Endothelial cell (in vitro differentiated cells): ENCODE data around the gene P2RX4. TPM values are rescaled to one million over a fixed set of nuclear protein-coding genes. Genes with fewer than 3 reads are reported as not detected.

Experiments
- DNase-seq: peaks from one replicate; pipeline ENCODE4 v3.0.0; 2021; ENCODE audit warnings: low spot score
- H3K27ac Mint-ChIP-seq: one replicate; pipeline ENCODE4 v1.8.0; 2021; ENCODE audit warnings: mixed read lengths, inconsistent platforms; ENCODE audit not compliant: unreplicated experiment
- H3K27me3 Mint-ChIP-seq: one replicate; pipeline ENCODE4 v1.8.0; 2021; ENCODE audit warnings: mild to moderate bottlenecking, moderate library complexity, mixed read lengths, inconsistent platforms; ENCODE audit not compliant: unreplicated experiment
- H3K36me3 Mint-ChIP-seq: one replicate; pipeline ENCODE4 v1.8.0; 2021; ENCODE audit warnings: mild to moderate bottlenecking, low read depth, mixed read lengths, inconsistent platforms; ENCODE audit not compliant: unreplicated experiment
- H3K4me1 Mint-ChIP-seq: one replicate; pipeline ENCODE4 v1.8.0; 2021; ENCODE audit warnings: mild to moderate bottlenecking, mixed read lengths, inconsistent platforms; ENCODE audit not compliant: unreplicated experiment
- H3K4me3 Mint-ChIP-seq: one replicate; pipeline ENCODE4 v1.8.0; 2021; ENCODE audit warnings: mild to moderate bottlenecking, mixed read lengths, inconsistent platforms; ENCODE audit not compliant: unreplicated experiment
- H3K9me3 Mint-ChIP-seq: one replicate; pipeline ENCODE4 v1.8.0; 2021; ENCODE audit warnings: mixed read lengths, inconsistent platforms; ENCODE audit not compliant: unreplicated experiment
- total RNA-seq: library from RNA; stranded (reverse); fragmentation: NEBNext Ultra II Directional; extraction: Animal tissue kit (Norgen Biotek cat#: 25700); gene quantifications from one replicate; pipeline ENCODE4 v1.2.1, GENCODE V29; 2021; ENCODE audit not compliant: unreplicated experiment
- TF ChIP-seq, protein P1 (sequence below): fragments of 200-600 bp; sonication (generic); IDR thresholded peaks from one replicate; pipeline ENCODE4 v1.5.0; 2021; ENCODE audit warnings: antibody characterized with exemption; ENCODE audit not compliant: unreplicated experiment

P2RX4 gene
- total RNA-seq, 1 donor from 2014 or later = 20.0 TPM

DNA sequence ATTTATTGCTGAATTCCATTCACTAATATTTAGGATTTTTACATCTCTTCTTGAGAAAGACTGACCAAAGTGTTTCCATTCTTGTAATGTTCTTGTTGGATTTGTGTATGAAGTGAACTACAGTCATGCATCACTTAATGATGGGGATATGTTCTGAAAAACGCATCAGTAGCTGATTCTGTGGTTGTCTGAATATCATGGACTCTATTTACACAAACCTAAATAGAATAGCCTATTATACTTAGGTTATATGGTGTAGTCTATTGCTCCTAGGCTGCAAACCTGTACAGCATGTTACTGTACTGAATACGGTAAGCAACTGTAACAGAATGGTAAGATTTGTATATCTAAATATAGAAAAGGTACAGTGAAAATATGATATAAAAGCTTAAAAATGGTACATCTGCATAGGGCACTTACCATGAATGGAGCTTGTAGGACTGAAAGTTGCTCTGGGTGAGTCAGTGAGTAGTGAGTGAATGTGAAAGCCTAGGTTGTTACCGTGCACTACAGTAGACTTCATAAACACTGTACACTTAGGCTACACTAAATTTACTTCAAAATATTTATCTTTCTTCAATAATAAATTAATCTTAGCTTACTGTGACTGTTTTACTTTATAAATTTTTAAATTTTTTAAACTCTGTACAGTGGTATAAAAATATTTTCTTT is 27.6 kb upstream of the P2RX4 start:
- no peaks in the 10 kb centered on the region for H3K9me3 Mint-ChIP-seq
- peaks cover 3% of the 10 kb centered on the region for H3K36me3 Mint-ChIP-seq
- no peak for DNase-seq
- no peak overlapping the region for H3K27ac Mint-ChIP-seq
- peaks cover under 1% of the 10 kb centered on the region for H3K4me1 Mint-ChIP-seq
- no peak overlapping the region for H3K4me3 Mint-ChIP-seq
- no peaks in the 10 kb centered on the region for H3K27me3 Mint-ChIP-seq
- TF ChIP-seq, protein P1, sequence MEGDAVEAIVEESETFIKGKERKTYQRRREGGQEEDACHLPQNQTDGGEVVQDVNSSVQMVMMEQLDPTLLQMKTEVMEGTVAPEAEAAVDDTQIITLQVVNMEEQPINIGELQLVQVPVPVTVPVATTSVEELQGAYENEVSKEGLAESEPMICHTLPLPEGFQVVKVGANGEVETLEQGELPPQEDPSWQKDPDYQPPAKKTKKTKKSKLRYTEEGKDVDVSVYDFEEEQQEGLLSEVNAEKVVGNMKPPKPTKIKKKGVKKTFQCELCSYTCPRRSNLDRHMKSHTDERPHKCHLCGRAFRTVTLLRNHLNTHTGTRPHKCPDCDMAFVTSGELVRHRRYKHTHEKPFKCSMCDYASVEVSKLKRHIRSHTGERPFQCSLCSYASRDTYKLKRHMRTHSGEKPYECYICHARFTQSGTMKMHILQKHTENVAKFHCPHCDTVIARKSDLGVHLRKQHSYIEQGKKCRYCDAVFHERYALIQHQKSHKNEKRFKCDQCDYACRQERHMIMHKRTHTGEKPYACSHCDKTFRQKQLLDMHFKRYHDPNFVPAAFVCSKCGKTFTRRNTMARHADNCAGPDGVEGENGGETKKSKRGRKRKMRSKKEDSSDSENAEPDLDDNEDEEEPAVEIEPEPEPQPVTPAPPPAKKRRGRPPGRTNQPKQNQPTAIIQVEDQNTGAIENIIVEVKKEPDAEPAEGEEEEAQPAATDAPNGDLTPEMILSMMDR = no peak

DNA sequence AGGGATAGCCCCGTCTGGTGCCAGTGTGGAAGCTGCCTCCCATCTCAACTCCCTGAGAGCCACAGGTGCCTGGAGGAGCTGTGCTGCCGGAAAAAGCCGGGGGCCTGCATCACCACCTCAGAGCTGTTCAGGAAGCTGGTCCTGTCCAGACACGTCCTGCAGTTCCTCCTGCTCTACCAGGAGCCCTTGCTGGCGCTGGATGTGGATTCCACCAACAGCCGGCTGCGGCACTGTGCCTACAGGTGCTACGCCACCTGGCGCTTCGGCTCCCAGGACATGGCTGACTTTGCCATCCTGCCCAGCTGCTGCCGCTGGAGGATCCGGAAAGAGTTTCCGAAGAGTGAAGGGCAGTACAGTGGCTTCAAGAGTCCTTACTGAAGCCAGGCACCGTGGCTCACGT is 25.5 kb upstream of the P2RX4 start:
- Mint-ChIP-seq H3K4me1 (peaks cover 3% of the 10 kb centered on the region), H3K27ac (no peak overlapping the region), H3K9me3 (no peaks in the 10 kb centered on the region), H3K4me3 (no peak overlapping the region), H3K36me3 (peaks cover 3% of the 10 kb centered on the region), H3K27me3 (peaks cover 2% of the 10 kb centered on the region)
- TF ChIP-seq, protein P1 = no peak
- no peak for DNase-seq

DNA sequence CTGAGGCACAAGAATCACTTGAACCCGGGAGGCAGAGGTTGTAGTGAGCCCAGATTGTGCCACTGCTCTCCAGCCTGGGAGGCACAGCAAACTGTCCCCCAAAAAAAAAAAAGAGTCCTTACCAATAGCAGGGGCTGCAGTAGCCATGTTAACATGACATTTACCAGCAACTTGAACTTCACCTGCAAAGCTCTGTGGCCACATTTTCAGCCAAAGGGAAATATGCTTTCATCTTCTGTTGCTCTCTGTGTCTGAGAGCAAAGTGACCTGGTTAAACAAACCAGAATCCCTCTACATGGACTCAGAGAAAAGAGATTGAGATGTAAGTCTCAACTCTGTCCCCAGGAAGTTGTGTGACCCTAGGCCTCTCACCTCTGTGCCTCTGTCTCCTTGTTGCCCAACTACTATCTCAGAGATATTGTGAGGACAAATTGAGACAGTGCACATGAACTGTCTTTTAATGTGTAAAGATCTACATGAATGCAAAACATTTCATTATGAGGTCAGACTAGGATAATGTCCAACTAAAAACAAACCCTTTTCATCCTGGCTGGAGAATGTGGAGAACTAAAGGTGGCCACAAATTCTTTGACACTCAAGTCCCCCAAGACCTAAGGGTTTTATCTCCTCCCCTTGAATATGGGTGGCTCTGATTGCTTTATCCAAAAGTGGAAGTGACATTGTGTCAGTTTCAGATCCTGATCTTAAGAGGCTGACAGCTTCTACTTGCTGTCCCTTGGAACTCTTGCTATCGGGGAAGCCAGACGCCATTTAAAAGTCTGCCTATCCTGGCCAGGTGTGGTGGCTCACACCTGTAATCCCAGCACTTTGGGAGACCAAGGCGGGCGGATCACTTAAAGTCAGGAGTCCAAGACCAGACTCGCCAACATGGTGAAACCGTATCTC is 24.7 kb upstream of the P2RX4 start:
- no peak overlapping the region for H3K27ac Mint-ChIP-seq
- peaks cover 2% of the 10 kb centered on the region for H3K27me3 Mint-ChIP-seq
- peaks cover 8% of the 10 kb centered on the region for H3K4me1 Mint-ChIP-seq
- no peaks in the 10 kb centered on the region for H3K9me3 Mint-ChIP-seq
- H3K36me3 Mint-ChIP-seq = peaks cover 3% of the 10 kb centered on the region
- TF ChIP-seq, protein P1 = no peak
- no peak overlapping the region for H3K4me3 Mint-ChIP-seq
- DNase-seq = no peak

DNA sequence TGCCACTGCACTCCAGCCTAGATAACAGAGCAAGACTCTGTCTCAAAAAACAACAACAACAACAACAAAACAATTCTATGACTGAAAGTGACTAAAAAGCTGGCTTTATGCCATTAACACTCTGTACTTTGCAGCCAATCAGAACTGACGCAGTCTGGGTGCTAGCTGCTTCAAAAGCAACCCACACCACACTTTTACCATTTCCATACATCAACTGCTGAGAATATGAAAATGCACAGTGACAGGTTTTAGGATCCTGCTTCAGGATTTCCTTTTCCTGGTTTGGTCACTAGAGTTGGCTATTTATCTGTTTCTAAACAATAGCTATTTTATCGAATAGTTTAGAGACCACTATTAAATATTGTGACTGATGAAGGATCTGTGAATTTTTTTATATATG is 23.1 kb upstream of the P2RX4 start:
- Mint-ChIP-seq H3K4me3 (no peak overlapping the region), H3K9me3 (no peaks in the 10 kb centered on the region), H3K4me1 (peaks cover 8% of the 10 kb centered on the region), H3K27me3 (peaks cover 3% of the 10 kb centered on the region), H3K27ac (no peak overlapping the region), H3K36me3 (peaks cover 3% of the 10 kb centered on the region)
- DNase-seq = no peak
- TF ChIP-seq, protein P1 = no peak

DNA sequence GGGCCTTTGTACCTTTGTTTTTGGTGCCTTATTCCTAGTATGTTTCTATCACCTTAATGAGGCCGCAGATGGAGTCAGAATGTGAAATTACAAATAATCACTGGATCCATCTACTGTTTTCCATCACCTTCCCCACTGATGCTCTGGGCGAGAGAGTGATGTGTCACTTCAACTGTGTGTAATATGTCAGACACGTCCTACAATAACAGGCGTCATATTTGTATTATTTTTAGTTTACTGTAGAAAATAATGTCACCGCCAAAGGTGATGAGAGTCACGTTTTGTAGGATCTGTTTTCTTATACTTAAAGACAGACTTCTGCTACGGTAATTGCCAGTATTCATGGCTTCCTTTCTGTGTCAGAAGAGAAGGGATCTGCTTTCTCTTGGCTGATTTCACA is 22.4 kb upstream of the P2RX4 start:
- Mint-ChIP-seq H3K27ac (no peak overlapping the region), H3K9me3 (no peaks in the 10 kb centered on the region), H3K4me1 (peaks cover 8% of the 10 kb centered on the region), H3K36me3 (no peaks in the 10 kb centered on the region), H3K27me3 (peaks cover 3% of the 10 kb centered on the region), H3K4me3 (no peak overlapping the region)
- no peak for DNase-seq
- TF ChIP-seq, protein P1 = no peak
